Suprapubic skin (tissue), 3 donors: ENCODE results near the gene COA5.
A peak's percentile ranks its signal among the peaks of the same experiment; 100 is the strongest.

ENCODE experiments used
- CTCF ChIP-seq, 2 donors: fragments of 200-600 bp in 1 of 2; fragments of 450-650 bp in 1 of 2; sonication (generic) in 1 of 2; IDR thresholded peaks; one replicate each; pipeline ENCODE4 v1.5.1; 2016 to 2019; ENCODE audit warnings: antibody characterized with exemption in 2 of 2, mild to moderate bottlenecking in 1 of 2, moderate library complexity in 1 of 2
- EP300 ChIP-seq: sonication (generic); formaldehyde crosslinking; IDR thresholded peaks from one replicate; pipeline ENCODE4 v1.6.1; 2017; ENCODE audit warnings: antibody characterized with exemption

GRCh38 chr2:98649135-98649991 lies 41.1 kb upstream of the COA5 start:
- TF ChIP-seq CTCF (IDR thresholded peaks at IDR 0.05) (peak; percentile 98), EP300 (no peak)
